HUES64 (cell line): ENCODE results near the gene PYROXD2.

Experiments used
- H3K27ac ChIP-seq: 2 replicates; pipeline ENCODE4 v1.7.0; 2013; ENCODE audit warnings: low read depth, low read length, inconsistent platforms
- H3K27me3 ChIP-seq: 2 replicates; pipeline ENCODE4 v1.6.1; 2013; ENCODE audit warnings: mild to moderate bottlenecking, low read length; ENCODE audit not compliant: insufficient read depth
- H3K36me3 ChIP-seq: 2 replicates; pipeline ENCODE4 v1.6.1; 2013; ENCODE audit warnings: mild to moderate bottlenecking, low read length; ENCODE audit not compliant: insufficient read depth
- H3K4me1 ChIP-seq: 2 replicates; pipeline ENCODE4 v1.6.1; 2013; ENCODE audit warnings: mild to moderate bottlenecking, low read length, moderate library complexity; ENCODE audit not compliant: insufficient read depth
- H3K4me3 ChIP-seq: 2 replicates; pipeline ENCODE4 v1.5.1; 2013; ENCODE audit warnings: mild to moderate bottlenecking, low read length, moderate library complexity
- H3K9ac ChIP-seq: 2 replicates; pipeline ENCODE4 v1.6.1; 2013; ENCODE audit warnings: mild to moderate bottlenecking, low read depth, low read length
- H3K9me3 ChIP-seq: 2 replicates; pipeline ENCODE4 v1.6.1; 2013; ENCODE audit warnings: low read depth, low read length; ENCODE audit not compliant: insufficient read depth
- WGBS: fragments of 150-250, 120-280 bp; methylation state at CpG from one replicate; pipeline ENCODE4 v1.1.7; 2013; ENCODE audit warnings: missing lambda C conversion rate; 5-methylcytosine and 5-hydroxymethylcytosine counted together

The PYROXD2 gene

GRCh38 chr10:98433881-98434732, 19.1 kb upstream of the PYROXD2 start:
- WGBS: 95% methylated on average over 21 of the region's 21 CpGs
- H3K36me3 ChIP-seq: peaks cover 76% of the 10 kb centered on the region
- no peaks in the 10 kb centered on the region for H3K27me3 ChIP-seq
- H3K9me3 ChIP-seq: peaks cover 21% of the 10 kb centered on the region
- no peak overlapping the region for H3K27ac ChIP-seq
- H3K4me1 ChIP-seq: no peaks in the 10 kb centered on the region
- H3K4me3 ChIP-seq: no peak overlapping the region
- no peak overlapping the region for H3K9ac ChIP-seq

GRCh38 chr10:98433371-98433770, 18.4 kb upstream of the PYROXD2 start:
- H3K4me3 ChIP-seq: no peak overlapping the region
- no peak overlapping the region for H3K9ac ChIP-seq
- H3K27me3 ChIP-seq: no peaks in the 10 kb centered on the region
- WGBS: 88% methylated on average over 1 of the region's 1 CpG
- no peak overlapping the region for H3K27ac ChIP-seq
- peaks cover 21% of the 10 kb centered on the region for H3K9me3 ChIP-seq
- no peaks in the 10 kb centered on the region for H3K4me1 ChIP-seq
- peaks cover 74% of the 10 kb centered on the region for H3K36me3 ChIP-seq

GRCh38 chr10:98432330-98432729, 17.3 kb upstream of the PYROXD2 start:
- WGBS: 100% methylated on average over 1 of the region's 1 CpG
- Histone ChIP-seq H3K27ac (no peak overlapping the region), H3K4me3 (no peak overlapping the region), H3K36me3 (peaks cover 78% of the 10 kb centered on the region), H3K9me3 (peaks cover 21% of the 10 kb centered on the region), H3K27me3 (no peaks in the 10 kb centered on the region), H3K4me1 (no peaks in the 10 kb centered on the region), H3K9ac (no peak overlapping the region)

DNA sequence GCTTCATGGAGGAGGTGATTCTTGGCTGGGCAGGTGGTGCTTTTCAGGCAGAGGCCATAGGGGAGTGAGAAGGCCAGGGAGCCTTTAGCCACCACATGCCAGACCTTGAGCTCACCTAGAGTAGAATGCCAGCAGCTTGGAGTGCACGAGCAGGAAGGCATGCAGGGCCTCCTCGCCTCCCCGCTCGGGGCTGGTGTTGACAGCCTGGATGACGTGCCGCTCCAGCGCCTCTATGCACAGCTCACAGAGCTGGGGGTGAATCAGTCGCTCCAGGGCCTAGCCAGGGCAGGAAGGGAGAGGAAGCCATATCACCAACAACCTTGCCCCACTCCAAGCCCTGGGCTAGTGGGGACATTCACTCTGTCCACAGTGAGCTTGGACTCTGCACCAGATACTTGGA, 16.0 kb upstream of the PYROXD2 start:
- Histone ChIP-seq H3K4me1 (no peaks in the 10 kb centered on the region), H3K36me3 (peaks cover 74% of the 10 kb centered on the region), H3K9ac (no peak overlapping the region), H3K27ac (no peak overlapping the region), H3K9me3 (peaks cover 21% of the 10 kb centered on the region), H3K27me3 (no peaks in the 10 kb centered on the region), H3K4me3 (no peak overlapping the region)
- 91% methylated on average over 8 of the region's 8 CpGs for WGBS

DNA sequence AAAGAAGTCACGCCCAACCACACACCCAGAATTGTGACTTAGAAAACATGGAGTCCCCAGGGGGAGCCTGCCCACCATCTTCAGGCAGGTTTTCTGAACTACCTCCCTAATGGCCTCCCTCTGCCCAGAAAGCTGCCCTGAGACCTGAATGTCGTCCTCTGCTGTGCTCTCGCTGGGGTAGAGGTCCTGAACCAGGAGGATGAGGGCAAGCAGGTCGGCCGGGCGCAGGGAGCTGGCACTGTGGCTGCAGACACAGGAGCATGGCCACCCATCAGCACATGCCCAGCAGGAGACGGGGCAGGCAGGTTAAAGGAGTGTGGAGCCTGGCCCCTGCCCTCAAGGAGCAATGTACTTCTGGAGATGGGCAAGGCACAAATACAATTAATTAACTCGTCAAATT, 15.4 kb upstream of the PYROXD2 start:
- WGBS: 95% methylated on average over 8 of the region's 8 CpGs
- no peak overlapping the region for H3K27ac ChIP-seq
- no peaks in the 10 kb centered on the region for H3K4me1 ChIP-seq
- H3K36me3 ChIP-seq: peaks cover 71% of the 10 kb centered on the region
- no peak overlapping the region for H3K4me3 ChIP-seq
- H3K9me3 ChIP-seq: peaks cover 21% of the 10 kb centered on the region
- no peak overlapping the region for H3K9ac ChIP-seq
- H3K27me3 ChIP-seq: no peaks in the 10 kb centered on the region

DNA sequence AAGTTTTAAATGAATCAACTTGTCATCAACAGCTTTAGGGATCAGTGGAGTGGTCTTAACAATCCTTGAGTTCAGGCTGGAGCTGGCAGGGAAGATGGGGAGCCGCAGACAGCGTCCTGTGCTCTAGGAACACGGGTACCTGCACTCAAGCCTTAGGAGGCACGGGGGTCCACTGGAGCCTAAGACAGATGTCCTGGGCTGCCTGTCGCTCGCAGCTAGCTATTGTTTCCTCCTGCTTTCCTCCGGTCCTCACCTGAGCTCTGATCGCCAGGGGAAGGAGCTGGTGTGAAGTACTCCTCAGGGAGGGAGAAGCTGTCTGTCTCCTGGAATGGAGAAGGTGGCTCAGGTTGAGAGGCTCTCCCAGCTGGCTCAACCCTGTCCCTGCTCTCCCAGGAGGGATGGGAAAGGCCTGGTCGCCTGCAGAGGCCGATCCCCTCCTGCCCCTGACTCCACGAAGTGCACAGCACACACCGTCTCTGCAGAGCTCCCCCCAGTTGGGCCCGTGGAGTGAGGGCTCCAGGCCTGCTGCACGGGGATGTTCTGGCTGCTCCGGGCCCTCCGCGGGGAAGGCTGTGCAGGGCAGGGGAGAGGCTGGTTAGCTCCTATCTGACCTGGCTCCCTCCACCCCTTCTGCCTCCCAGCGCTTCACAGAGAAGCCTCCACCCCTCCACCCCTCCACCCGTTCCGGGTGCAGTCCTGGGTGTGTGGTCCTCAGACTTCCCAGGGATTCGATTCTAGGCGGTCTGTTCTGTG, 14.5 kb upstream of the PYROXD2 start:
- Histone ChIP-seq H3K4me3 (no peak overlapping the region), H3K9me3 (peaks cover 21% of the 10 kb centered on the region), H3K9ac (no peak overlapping the region), H3K36me3 (peaks cover 61% of the 10 kb centered on the region), H3K27ac (no peak overlapping the region), H3K27me3 (no peaks in the 10 kb centered on the region), H3K4me1 (no peaks in the 10 kb centered on the region)
- WGBS: 95% methylated on average over 22 of the region's 22 CpGs

GRCh38 chr10:98427011-98427515, 12.1 kb upstream of the PYROXD2 start:
- Histone ChIP-seq H3K4me3 (no peak overlapping the region), H3K36me3 (peaks cover 37% of the 10 kb centered on the region), H3K9me3 (peaks cover 8% of the 10 kb centered on the region), H3K27me3 (no peaks in the 10 kb centered on the region), H3K9ac (no peak overlapping the region), H3K4me1 (no peaks in the 10 kb centered on the region), H3K27ac (no peak overlapping the region)
- 97% methylated on average over 7 of the region's 7 CpGs for WGBS

GRCh38 chr10:98425511-98426352, 10.8 kb upstream of the PYROXD2 start:
- Histone ChIP-seq H3K4me3 (no peak overlapping the region), H3K9me3 (no peaks in the 10 kb centered on the region), H3K27ac (no peak overlapping the region), H3K36me3 (peaks cover 24% of the 10 kb centered on the region), H3K9ac (no peak overlapping the region), H3K27me3 (no peaks in the 10 kb centered on the region), H3K4me1 (no peaks in the 10 kb centered on the region)
- 85% methylated on average over 20 of the region's 21 CpGs for WGBS

DNA sequence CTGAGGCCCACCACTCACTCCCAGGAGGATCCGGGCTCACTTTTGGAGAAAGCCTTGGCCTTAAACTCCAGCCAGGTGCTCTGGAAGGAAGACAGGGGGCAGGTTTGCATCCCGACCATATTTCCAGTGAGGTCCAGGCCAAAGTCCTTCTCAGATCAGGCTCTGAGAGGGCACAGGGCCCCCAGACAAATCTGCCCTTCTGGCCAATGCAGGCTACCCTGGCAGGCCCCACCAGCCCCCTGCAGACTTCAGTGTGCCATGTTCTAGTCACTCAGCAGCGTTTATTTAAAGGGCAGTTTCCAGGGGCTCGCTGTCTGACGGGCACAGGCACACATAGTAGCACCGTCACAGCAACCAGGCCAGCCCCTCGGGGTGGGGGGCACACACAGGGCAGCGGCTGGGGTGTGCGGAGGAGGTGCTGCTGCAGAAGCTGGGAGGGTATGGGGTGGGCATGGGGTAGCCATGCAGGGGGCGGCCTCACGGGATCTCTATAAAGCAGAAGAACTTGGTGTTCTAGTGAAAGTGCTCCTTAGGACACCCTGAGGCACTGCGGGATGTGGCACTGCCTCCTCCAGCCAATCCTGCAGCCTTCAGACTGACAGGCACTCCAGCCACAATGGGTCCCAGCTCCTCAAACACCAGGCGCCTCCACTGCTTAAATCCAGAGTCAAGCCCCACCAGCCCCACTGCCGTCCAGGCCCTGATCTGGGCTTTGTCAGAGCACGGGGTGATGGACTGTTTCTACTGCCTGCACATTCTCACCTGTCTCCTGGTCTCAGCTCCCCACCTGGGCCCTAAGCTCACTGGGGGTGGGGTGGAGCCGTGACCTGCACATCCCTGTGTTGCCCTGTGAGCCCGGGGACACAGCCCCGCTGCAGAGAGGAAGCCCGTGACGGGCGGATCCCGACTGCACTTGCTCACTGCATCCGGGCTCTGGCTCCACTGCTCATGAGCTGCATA, 9.6 kb upstream of the PYROXD2 start:
- Histone ChIP-seq H3K27ac (no peak overlapping the region), H3K36me3 (peaks cover 17% of the 10 kb centered on the region)
- 94% methylated on average over 23 of the region's 23 CpGs for WGBS

DNA sequence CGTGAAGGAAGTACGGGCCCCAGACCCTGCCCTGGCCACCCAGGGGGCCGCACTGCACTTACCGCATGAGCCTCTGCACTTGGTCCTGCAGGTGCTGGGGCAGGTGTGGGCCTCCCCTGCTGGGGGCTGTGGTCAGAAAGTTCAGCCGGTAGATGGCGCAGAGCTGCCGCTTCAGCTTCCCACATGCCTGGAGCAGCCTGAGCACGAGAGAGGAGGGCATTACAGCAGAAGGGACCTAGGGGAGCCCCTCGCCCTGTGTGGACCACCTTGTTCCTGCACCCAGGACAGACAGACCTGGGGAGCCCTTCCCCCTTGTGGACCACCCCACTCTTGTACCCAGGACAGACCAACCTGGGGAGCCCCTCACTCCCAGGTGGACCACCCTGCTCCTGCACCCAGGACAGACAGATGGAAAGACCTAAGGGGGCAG, 8.7 kb upstream of the PYROXD2 start:
- no peak overlapping the region for H3K27ac ChIP-seq
- 80% methylated on average over 9 of the region's 9 CpGs for WGBS
- H3K9me3 ChIP-seq: no peaks in the 10 kb centered on the region
- no peaks in the 10 kb centered on the region for H3K27me3 ChIP-seq
- H3K9ac ChIP-seq: no peak overlapping the region
- H3K4me3 ChIP-seq: no peak overlapping the region
- no peaks in the 10 kb centered on the region for H3K4me1 ChIP-seq
- H3K36me3 ChIP-seq: peaks cover 14% of the 10 kb centered on the region

More for the DNA sequence above, 9.6 kb upstream of the PYROXD2 start:
- Histone ChIP-seq H3K9ac (no peak overlapping the region), H3K27me3 (no peaks in the 10 kb centered on the region), H3K4me1 (no peaks in the 10 kb centered on the region), H3K9me3 (no peaks in the 10 kb centered on the region), H3K4me3 (no peak overlapping the region)
